NCI-H1048 (cell line): ENCODE data around the gene IFNA10.
"Not testable (repeated sequence)": the region's sequence is repeated elsewhere in the genome, so short reads cannot be mapped to it uniquely, and the experiment has no call there.

Source experiments
- DNase-seq: peaks from one replicate; lab custom pipeline; 2025; lab: John Stamatoyannopoulos, UW

Gene IFNA10

GRCh38 chr9:21207043-21207442, at the start of gene IFNA10:
Gene IFNA10 (minus strand): TSS chr9:21207143. CDS start chr9:21207097, 46 bp downstream.
- DNase-seq: not testable (repeated sequence)

GRCh38 chr9:21255538-21256212, 48.7 kb upstream of the IFNA10 start:
- no peak for DNase-seq

- DNase-seq: no peak
Observed at GRCh38 chr9:21252721-21253547, 46.0 kb upstream of the IFNA10 start.

DNA sequence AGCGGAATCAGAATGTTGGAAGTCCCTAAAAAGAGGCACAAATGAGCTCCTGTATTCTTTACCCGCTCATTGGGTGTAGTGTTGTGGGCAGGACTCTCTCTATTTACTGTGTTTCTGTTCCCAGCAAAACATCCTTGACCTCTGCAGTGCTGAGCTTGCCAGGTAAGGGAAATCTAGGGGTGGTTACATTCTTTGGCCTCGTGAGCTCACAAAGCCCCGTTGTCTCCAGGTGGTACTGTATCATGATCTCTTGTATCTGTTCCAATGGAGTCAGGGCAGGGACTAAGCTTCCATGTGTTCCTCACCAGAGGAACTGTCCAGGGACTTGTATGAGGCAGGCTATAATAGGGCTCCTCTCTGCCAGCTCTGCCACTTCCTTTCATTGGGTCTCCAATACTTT, 44.7 kb upstream of the IFNA10 start:
- no peak for DNase-seq

DNA sequence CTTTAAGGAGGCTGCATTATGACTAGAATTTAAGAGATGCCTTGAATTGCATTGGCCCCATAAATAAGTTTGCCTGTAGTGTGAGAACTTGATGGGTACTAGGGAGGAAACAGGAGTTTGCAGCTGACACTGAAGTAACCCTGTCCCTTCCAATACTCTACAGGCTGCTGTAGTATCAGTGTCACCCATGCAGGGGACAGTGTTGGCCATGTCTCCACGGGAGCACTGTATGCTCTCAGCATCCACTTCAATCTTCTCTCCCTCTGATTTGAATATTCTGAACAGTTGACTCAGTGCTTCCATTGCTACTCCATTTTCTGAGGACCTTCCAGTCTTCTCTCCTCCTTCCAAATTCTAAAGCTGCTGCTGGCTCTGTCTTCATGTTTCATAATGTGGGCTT, 44.2 kb upstream of the IFNA10 start:
- no peak for DNase-seq

DNA sequence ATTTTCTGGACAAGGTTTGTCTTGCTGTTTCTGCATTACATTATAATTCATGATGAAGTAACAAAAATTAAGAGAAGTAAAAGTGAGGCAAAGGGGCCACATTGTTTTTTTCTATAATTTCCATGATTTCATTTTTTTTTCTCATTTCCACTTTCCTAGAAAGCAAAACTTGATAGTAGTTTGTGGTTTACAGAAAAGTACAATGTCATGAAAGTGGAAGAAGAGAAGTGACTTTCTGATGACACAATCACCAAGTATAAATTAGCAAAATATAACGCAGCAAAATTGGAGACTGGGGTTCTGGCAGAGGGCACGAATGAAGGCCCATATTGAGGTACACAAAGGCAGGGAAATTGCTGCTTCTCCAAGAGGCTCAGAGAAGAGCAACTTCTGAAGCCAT, 37.9 kb upstream of the IFNA10 start:
- no peak for DNase-seq

DNA sequence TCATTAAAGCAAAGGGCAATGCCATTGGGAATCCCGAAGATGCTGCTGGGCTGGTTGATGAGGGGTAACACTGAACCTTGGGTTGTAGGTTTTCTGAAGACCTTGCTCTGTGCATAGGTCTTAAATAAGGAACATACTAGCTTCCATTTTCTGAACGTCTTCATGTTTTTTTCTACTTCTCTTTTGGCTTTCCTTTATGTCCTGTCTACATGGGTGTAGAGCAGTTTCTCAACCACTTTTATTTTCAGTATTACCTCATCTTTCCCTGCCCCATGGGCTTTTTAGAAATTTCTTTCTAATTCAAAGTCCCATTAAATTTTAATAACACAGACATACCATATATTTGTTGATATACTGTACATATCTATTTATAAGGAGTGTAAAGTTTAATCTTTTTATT, 33.0 kb upstream of the IFNA10 start, which contains the start of gene IFNA14:
IFNA14 (minus strand) TSS at position 95 of the 400 bp plus-strand sequence; CDS start at position 25, 70 bp downstream.
- no peak for DNase-seq

DNA sequence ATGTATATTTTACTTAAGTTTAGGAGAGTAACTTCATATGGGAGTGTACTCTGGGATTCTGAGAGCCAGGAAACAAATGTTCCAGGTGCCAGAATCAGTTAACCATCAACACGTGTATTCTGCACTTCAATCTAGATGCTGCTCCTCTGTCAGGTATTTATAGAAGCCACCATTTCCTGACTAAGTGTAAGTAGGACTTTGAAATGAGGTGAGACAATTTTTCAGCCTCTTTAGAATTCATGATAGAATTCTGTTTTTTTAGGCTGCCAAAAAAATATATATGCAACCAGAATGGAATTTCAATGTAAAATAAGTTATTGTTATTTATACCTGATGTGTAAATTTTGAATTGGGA, 29.4 kb upstream of the IFNA10 start:
- not testable (repeated sequence) for DNase-seq

DNA sequence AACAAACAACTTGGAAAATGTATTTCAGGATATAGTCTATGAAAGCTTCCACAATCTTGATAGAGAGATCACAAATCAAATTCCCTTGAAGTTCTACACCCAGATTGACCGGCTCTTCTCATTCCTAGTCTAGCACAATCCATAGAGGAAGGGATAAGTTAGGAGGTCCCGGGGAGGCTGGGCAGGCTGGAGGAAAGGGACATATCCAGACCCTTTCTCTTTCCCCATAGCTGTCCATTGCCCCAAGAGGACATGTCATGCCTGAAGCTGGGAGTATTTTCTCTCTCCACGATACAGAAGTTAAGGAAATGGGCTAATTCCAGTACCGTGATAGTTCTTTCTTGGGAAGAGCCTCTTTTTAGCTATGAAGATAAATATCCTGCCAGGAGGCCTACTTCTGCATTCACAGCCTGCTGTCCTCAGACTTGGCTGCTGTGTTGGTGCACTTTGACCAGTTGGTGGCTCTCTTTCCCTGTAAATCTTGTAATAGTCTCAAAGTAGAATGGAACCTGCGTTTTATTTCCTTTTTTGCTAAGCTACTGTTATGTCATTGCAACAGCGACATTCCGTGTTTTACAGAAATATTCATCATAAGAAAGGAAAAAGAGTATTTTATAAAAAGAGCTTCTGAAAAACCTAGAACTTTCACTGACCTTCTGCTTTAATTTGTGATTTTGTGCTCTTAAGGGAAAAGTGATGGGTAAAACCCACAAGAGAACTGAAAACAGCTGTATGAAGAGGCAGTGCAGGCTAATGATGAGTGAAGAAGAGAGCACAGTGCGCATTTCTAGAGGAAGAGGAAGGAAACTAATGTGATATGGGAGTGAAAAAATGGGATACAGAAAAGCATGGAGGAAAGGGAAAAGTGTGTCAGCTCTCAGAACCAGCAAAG, 28.8 kb upstream of the IFNA10 start:
- DNase-seq: not testable (repeated sequence)

- no peak for DNase-seq
Observed at GRCh38 chr9:21234153-21234687, 27.3 kb upstream of the IFNA10 start.

DNA sequence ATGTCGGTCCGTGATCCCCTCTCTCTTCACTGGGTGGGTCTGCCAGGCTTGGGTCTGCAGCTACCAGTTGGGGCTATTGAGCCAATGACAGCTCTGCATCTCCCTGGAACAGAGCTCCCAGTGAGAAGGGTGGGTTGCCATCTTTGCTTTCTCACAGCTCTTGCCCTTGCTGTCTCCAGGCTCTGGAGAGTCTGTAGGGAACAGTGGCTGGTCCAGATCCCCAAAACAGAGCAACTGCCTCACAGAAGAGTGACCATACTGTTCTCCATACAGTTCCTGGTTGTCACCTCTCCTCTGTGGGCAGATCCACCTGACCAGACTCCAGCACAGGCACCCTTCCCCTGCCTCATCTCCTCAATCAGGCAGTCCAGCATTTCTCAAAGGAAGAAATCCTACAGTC, 26.3 kb upstream of the IFNA10 start:
- no peak for DNase-seq

DNA sequence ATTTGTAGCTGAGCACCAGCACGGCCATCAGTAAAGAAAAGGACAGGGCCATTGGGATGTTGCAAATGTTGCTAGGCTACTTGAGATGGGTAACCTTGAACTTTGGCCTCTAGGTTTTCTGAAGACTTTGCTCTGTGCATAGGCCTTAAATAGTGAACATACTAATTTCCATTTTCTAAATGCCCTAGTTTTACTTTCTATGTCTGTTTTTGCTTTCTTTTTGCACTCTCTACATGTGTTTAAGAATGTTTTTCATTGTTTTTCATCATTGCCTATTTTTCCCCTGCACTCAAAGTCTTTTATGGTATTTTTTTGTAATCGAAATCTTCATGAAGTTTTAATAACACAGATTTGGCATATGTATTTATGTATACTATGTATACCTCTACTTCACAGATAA, 21.2 kb upstream of the IFNA10 start, which contains the start of gene IFNA17:
IFNA17 (minus strand) TSS at position 101 of the 400 bp plus-strand sequence; CDS start at position 52, 49 bp downstream.
- DNase-seq: no peak

GRCh38 chr9:21217211-21217610, 10.3 kb upstream of the IFNA10 start, which contains the start of gene IFNA16:
Gene IFNA16 (minus strand): TSS chr9:21217311. CDS start chr9:21217305, 6 bp downstream.
- DNase-seq: not testable (repeated sequence)

- DNase-seq: not testable (repeated sequence)
Observed at GRCh38 chr9:21213411-21214326, 6.7 kb upstream of the IFNA10 start.

DNA sequence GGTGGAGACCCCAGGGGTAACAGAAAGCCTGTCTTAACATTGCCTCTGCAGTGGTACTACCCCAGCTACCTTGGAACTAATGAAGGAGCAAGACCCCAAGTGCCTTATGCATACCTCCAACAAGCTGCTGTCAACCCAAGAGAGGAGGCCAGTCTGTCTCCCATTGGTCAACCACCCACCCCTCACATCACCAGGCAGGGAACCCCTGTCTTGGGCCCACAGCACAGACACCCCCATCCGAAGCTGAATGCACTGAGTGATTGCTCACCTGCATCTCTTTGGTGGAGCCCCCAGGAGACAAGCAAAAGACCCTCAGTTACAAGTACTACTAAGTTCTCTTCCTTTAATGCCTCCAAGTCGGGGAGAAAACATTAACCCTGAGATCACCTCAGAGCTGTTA, 5.2 kb upstream of the IFNA10 start:
- DNase-seq: not testable (repeated sequence)

DNA sequence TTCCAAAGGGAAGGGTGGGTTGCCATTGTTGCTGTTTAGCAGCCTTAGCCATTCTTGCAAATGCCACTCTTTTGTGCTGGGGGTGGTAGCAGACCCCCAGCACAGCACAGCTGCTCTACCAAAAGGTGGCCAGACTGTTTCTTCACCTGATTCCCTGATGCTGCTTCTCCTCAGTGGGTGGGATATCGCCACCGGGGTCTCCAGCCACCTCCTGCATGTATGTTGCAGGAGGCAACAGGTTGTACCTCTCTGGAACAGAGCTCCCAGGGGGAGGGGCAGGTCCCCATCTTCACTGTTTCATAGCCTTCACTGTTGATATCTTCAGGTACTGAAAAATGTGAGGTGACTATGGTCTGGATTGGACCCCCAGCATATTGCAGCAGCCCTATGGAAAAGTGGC, 3.8 kb upstream of the IFNA10 start:
- DNase-seq: not testable (repeated sequence)

DNA sequence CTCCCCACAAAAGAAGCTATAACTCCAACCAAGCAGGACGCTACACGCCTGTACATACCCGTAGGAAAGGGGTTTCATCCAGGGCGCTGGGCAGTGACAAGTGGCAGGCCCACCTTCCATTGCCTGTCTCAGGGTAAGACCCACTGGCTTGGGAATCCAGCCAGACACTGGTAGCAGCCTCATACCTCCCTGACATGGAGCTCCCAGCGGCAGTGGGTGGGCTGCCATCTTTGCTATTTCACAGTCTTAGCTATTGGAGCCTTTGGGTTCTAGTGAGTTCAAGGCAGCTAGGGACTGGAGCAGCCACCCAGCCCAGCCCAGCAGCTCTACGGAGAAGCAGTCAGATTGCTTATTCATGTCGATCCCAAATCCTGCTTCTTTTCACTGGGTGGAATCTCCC, 3.4 kb upstream of the IFNA10 start:
- no peak for DNase-seq

- no peak for DNase-seq
Observed at GRCh38 chr9:21205204-21205603, 1.7 kb downstream of the IFNA10 start.

- not testable (repeated sequence) for DNase-seq
Observed at GRCh38 chr9:21202105-21202504, 4.8 kb downstream of the IFNA10 start, which contains the start of gene IFNA7. Gene IFNA7 (minus strand): TSS chr9:21202205. CDS start chr9:21202165, 40 bp downstream.
